Thymus (tissue), 11 donors: ENCODE results near the gene OXNAD1. TPM values are rescaled to one million over a fixed set of nuclear protein-coding genes. Genes with fewer than 3 reads are reported as not detected.

Experiments used
- DNase-seq, 9 donors: peaks; one replicate each; pipeline ENCODE4 v3.0.0-alpha.2; 2013; ENCODE audit warnings: low spot score in 9 of 9, low read depth in 6 of 9, missing footprints in 1 of 9
- H3K27ac ChIP-seq, 2 donors: one replicate each; pipeline ENCODE4 v1.5.1; 2013; ENCODE audit warnings: control low read depth in 1 of 2, low read depth in 1 of 2, low read length in 1 of 2, mild to moderate bottlenecking in 1 of 2, moderate library complexity in 1 of 2
- H3K27me3 ChIP-seq, 2 donors: one replicate each; pipeline ENCODE4 v1.5.1; 2013; ENCODE audit warnings: low read length in 1 of 2; ENCODE audit not compliant: control insufficient read depth in 2 of 2, insufficient read depth in 1 of 2
- H3K36me3 ChIP-seq, 2 donors: one replicate each; pipeline ENCODE4 v1.5.1; 2013; ENCODE audit warnings: low read length in 1 of 2, mild to moderate bottlenecking in 1 of 2, moderate library complexity in 1 of 2; ENCODE audit not compliant: control insufficient read depth in 2 of 2, insufficient read depth in 2 of 2
- H3K4me1 ChIP-seq, 2 donors: one replicate each; pipeline ENCODE4 v1.5.1; 2013; ENCODE audit warnings: low read length in 2 of 2; ENCODE audit not compliant: control insufficient read depth in 2 of 2, insufficient read depth in 2 of 2
- H3K4me3 ChIP-seq, 2 donors: one replicate each; pipeline ENCODE4 v1.5.1; 2013; ENCODE audit warnings: low read length in 2 of 2, control low read depth in 1 of 2, mild to moderate bottlenecking in 1 of 2
- H3K9me3 ChIP-seq, 2 donors: one replicate each; pipeline ENCODE4 v1.5.1; 2013; ENCODE audit warnings: low read length in 1 of 2, mild to moderate bottlenecking in 1 of 2; ENCODE audit not compliant: control insufficient read depth in 2 of 2, insufficient read depth in 1 of 2
- WGBS: extraction: QIAGEN DNeasy Blood & Tissue Kit; methylation state at CpG from one replicate; pipeline ENCODE4 v1.1.7; 2013; 5-methylcytosine and 5-hydroxymethylcytosine counted together
- polyA plus RNA-seq: library from polyadenylated mRNA; stranded (reverse); fragments of 200-250 nt; gene quantifications from one replicate; pipeline ENCODE4 v1.2.3, GENCODE V29; 2013
- total RNA-seq: library from RNA; stranded (reverse); fragments of 120-200 nt; gene quantifications from one replicate; pipeline ENCODE4 v1.2.4, GENCODE V29; 2013
- donor health status: healthy.

OXNAD1 gene
- total and polyA plus RNA-seq, 2 donors = 31.6 to 34.4 TPM

GRCh38 chr3:16330351-16330750 is 65.3 kb downstream of the OXNAD1 start:
- WGBS = 95% methylated on average over 4 of the region's 4 CpGs
- Histone ChIP-seq H3K4me1 (no peaks in the 10 kb centered on the region), H3K4me3 (no peak overlapping the region), H3K9me3 (peaks cover 0 to 1% of the 10 kb centered on the region in 2 donors), H3K27ac (no peak overlapping the region), H3K27me3 (no peaks in the 10 kb centered on the region), H3K36me3 (peaks cover 47 to 88% of the 10 kb centered on the region in 2 donors)
- no peak for DNase-seq

DNA sequence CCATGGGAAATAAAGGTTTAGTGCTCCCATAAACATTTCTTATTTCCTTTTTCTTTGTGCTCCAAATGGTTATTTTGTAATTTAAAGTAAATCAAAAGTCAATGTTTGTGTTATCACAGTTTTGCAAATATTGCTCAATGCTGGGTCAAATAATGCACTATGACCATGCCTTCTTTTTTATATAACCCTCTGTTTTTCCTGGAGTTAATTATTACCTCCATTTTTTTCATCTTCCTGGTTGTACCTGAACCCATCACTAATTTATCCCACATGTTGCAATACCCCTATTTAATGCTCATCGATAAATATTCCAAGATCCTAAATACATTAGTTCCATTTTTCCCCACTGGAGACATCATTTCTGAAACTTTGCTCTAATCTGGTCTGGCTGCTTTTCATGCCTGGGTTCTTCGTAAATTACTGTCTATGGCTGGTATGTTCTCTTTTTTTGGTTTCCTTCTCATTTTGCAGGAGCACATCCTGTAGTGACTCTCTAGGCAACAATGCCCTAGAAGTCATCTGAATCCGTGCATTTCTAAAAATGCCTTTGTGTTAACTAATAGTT is 66.4 kb downstream of the OXNAD1 start:
- WGBS = over 99% methylated on average over 3 of the region's 3 CpGs
- Histone ChIP-seq H3K9me3 (peaks cover 0 to 1% of the 10 kb centered on the region in 2 donors), H3K27me3 (no peaks in the 10 kb centered on the region), H3K4me3 (no peak overlapping the region), H3K27ac (no peak overlapping the region), H3K36me3 (peaks cover 44 to 88% of the 10 kb centered on the region in 2 donors), H3K4me1 (no peaks in the 10 kb centered on the region)
- DNase-seq = no peak

DNA sequence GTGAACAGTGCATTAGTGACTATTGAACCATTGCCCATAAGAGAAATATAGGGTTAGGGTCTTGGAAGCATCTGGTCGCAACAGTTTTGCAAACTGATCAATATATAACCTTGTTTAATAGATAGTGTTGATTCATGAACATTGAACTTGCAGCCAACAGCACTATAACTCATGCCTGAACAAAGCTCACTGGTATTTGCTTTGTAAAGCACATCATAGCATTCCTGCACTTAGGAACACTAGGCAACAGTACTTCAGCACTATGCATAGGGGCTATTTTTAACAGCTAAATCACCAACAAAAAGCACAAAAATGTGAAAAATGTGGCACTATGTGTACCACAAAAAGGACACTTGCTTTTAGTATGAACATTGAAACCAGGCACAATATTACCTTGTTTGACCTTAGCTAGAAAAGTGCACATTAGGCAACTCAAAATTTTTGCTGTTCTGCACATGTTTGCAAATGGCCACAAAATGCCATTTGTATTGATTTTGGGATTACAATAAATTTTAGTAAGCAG is 68.0 kb downstream of the OXNAD1 start:
- Histone ChIP-seq H3K36me3 (peaks cover 46 to 84% of the 10 kb centered on the region in 2 donors), H3K4me1 (peaks cover 3 to 4% of the 10 kb centered on the region in 2 donors), H3K9me3 (peaks cover 0 to 1% of the 10 kb centered on the region in 2 donors), H3K4me3 (no peak overlapping the region), H3K27me3 (no peaks in the 10 kb centered on the region), H3K27ac (no peak overlapping the region)
- 100% methylated on average over 1 of the region's 1 CpG for WGBS
- DNase-seq = no peak

DNA sequence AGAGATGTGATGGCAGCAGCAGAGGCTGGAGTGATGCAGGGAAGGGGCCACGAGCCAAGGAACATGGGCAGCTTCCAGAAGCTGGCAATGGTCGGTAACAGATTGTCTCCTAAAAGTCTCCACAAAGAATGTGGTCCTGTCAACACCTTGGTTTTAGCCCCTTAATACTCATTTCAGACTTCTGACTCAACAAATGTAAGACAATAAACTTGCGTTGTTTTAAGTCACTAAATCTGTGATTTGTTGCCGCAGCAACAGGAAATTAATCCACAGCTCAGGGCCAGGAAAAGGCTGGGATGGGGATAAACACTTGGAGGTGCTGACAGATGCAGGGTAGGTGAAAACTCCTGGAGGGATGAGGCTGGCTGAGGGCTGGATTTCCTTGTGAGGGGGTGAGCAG is 69.9 kb downstream of the OXNAD1 start:
- no peak overlapping the region for H3K27ac ChIP-seq
- DNase-seq = no peak
- H3K4me1 ChIP-seq = peaks cover 20 to 23% of the 10 kb centered on the region in 2 donors
- peaks cover 0 to 1% of the 10 kb centered on the region in 2 donors for H3K9me3 ChIP-seq
- WGBS = 86% methylated on average over 4 of the region's 4 CpGs
- no peaks in the 10 kb centered on the region for H3K27me3 ChIP-seq
- H3K36me3 ChIP-seq = peaks cover 32 to 73% of the 10 kb centered on the region in 2 donors
- H3K4me3 ChIP-seq = no peak overlapping the region

DNA sequence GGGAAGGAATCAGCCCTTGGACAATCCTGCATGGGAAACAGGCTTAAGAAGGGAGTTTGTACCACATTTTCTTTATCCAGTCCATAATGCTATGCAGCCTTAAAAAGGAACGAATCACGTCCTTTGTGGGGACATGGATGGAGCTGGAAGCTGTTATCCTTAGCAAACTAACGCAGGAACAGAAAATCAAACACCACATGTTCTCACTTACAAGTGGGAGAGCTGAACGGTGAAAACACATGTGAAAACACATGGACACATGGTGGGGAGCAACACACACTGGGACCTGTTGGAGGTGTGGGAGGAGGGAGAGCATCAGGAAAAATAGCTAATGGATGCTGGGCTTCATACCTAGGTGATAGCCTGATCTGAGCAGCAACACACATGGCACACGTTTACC is 70.3 kb downstream of the OXNAD1 start:
- Histone ChIP-seq H3K36me3 (peaks cover 32 to 73% of the 10 kb centered on the region in 2 donors), H3K4me3 (no peak overlapping the region), H3K4me1 (peaks cover 20 to 27% of the 10 kb centered on the region in 2 donors), H3K27ac (no peak overlapping the region), H3K9me3 (peaks cover 0 to 1% of the 10 kb centered on the region in 2 donors), H3K27me3 (no peaks in the 10 kb centered on the region)
- WGBS = 89% methylated on average over 5 of the region's 5 CpGs
- no peak for DNase-seq

GRCh38 chr3:16335772-16336645 is 71.0 kb downstream of the OXNAD1 start:
- no peak for DNase-seq
- Histone ChIP-seq H3K4me1 (peaks cover 20 to 27% of the 10 kb centered on the region in 2 donors), H3K4me3 (no peak overlapping the region), H3K36me3 (peaks cover 32 to 68% of the 10 kb centered on the region in 2 donors), H3K27me3 (no peaks in the 10 kb centered on the region), H3K9me3 (peaks cover 0 to 1% of the 10 kb centered on the region in 2 donors), H3K27ac (peak overlapping the region in 1 of 2 donors; percentile 21)
- 99% methylated on average over 14 of the region's 14 CpGs for WGBS

GRCh38 chr3:16336825-16337224 is 71.8 kb downstream of the OXNAD1 start:
- no peak for DNase-seq
- no peak overlapping the region for H3K27ac ChIP-seq
- H3K27me3 ChIP-seq = no peaks in the 10 kb centered on the region
- no peak overlapping the region for H3K4me3 ChIP-seq
- peaks cover 32 to 60% of the 10 kb centered on the region in 2 donors for H3K36me3 ChIP-seq
- H3K4me1 ChIP-seq = peaks cover 20 to 27% of the 10 kb centered on the region in 2 donors
- no peaks in the 10 kb centered on the region for H3K9me3 ChIP-seq
- 99% methylated on average over 6 of the region's 6 CpGs for WGBS

DNA sequence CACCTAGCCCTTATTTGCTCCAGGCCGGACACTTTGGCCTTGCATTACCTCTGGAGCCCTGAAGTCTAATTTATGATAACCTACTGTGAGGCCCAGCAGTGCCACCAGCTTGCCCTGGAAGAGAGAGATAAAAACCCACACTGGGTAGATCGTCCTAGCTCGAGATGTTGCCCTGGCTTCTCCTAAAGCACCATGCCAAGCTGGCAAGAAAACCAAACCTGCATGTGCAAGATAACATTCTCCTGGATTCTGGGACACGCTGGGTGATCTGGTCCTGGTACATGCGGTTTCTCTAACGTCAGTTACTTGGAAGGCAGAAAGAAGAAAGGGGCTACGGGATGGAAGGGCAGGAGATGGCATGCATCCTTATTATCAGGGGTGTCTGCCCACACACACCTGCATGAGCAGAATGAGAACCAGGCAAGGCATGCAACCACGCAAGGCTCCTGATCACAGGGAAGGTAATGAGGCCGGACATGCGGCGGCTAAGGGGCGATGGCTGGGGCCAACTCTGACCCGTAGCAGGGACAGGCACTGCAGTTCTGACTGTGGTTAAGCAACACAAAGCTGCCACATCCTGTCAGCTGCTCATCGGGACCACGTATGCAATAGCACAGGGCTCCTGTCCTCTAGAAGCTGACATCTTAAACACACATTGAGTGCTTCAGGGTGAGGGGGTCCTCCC is 73.0 kb downstream of the OXNAD1 start:
- no peaks in the 10 kb centered on the region for H3K27me3 ChIP-seq
- H3K9me3 ChIP-seq = no peaks in the 10 kb centered on the region
- H3K36me3 ChIP-seq = peaks cover 33 to 56% of the 10 kb centered on the region in 2 donors
- DNase-seq = peak in 5 of 9 donors; percentile 60 to 86 (median 67)
- H3K4me3 ChIP-seq = no peak overlapping the region
- H3K4me1 ChIP-seq = peaks cover 20 to 27% of the 10 kb centered on the region in 2 donors
- WGBS = 48% methylated on average over 15 of the region's 15 CpGs
- peak overlapping the region; percentile 44 to 74 for H3K27ac ChIP-seq
